HG03175 (cell line): Measurements from ENCODE around the gene RING1.
"Not testable (repeated sequence)": the region's sequence is repeated elsewhere in the genome, so short reads cannot be mapped to it uniquely, and the experiment has no call there.

Source experiments
- ATAC-seq: cut with Tn5 transposase; IDR thresholded peaks from one replicate; pipeline ENCODE4 v1.9.1; 2021; ENCODE audit warnings: mild to moderate bottlenecking, moderate library complexity; ENCODE audit not compliant: unreplicated experiment

Gene RING1

DNA sequence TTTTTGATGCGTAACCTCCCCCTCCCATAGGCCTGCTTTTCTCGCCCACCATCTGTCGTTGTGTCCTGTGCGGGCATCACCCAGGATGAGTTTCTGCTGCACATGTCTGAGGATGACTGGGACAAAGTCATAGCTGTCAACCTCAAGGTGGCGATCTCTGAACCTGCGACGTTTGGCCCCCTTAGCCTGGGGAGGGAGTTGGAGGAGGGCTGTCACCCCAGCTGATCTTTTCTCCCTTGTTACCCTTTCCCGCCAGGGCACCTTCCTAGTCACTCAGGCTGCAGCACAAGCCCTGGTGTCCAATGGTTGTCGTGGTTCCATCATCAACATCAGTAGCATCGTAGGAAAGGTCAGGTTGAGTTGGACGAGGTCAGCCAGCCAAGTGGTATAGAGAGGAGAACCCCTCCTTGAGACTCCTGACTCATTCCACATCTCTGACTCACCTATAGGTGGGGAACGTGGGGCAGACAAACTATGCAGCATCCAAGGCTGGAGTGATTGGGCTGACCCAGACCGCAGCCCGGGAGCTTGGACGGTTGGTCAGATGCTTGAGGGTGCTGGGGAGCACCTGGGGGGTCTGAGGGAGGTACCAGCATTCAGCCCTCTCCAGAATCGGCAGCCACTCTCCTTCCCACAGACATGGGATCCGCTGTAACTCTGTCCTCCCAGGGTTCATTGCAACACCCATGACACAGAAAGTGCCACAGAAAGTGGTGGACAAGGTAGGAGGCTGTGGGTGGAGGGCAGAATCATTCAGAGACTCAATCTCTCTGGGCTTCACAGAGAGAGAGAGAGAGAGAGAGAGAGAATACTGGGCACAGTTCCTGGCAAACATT, 2.9 kb upstream of the RING1 start:
- ATAC-seq, result no peak

DNA sequence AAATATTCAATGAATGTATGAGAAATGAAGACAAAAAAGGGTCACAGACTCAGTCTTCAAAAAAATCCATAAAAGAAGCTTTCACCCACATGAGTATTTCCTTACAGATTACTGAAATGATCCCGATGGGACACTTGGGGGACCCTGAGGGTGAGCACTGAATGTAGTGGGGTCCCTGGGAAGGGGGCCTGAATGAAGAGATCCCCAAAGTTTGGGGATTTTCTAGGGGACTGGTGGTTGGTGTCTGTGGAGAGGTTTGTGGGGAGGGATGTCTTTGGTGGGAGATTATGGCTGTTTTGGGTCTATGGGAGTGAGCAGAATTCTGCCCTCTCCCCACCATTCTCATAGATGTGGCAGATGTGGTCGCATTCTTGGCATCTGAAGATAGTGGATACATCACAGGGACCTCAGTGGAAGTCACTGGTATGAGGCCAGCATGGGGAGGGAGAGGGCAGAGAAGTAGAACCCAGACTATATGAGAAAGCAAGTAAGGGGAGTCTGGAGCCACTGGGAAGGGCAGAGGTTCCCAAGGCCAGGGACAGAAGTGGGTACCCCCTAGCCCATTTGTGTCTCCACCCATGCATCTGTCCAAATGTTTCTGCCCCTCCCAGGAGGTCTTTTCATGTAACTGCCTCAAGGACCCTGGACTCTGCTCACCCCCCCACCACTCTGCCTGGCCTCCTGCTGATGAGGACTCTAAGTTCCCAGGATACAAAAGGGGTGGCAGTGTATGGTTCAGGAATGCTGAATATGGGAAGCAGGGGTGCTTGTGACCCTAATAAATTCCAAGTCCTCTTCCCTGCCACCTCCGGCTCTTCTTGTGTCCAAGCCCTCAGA, 2.1 kb upstream of the RING1 start:
- ATAC-seq, result no peak

DNA sequence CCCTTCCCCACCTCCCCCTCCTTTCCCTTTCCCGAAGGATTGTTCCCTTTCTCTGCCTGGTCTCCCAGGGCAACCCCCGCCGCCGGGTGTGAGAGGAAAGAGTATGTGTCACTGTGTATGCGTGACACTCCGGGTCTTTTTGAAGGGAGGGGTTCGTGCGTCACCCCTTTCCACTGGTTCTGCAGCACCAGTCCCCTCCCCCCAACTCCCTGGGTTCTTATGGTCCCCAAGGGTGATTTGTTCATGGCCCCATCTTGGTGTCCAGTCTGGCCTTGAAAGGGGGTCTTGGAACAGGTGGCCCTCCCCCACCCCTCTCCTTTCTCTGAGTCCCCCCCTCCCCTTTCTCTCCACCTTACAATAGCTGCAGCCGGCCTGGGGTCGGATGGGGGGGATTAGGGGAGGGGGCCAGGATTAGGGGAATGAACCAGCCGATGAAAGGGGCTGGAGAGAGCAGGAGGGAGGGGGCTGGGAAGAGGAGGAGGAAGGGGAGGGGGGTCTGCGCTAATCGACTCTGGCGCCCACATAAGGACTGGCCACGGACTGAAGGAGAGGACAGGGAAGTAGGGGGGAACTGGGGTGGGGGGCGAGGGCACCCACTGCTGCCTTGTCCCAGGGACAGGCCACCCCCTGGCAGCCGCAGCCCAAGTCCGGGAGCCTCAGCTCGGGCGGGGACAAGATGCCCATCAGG, 1.3 kb upstream of the RING1 start:
- ATAC-seq, result no peak

DNA sequence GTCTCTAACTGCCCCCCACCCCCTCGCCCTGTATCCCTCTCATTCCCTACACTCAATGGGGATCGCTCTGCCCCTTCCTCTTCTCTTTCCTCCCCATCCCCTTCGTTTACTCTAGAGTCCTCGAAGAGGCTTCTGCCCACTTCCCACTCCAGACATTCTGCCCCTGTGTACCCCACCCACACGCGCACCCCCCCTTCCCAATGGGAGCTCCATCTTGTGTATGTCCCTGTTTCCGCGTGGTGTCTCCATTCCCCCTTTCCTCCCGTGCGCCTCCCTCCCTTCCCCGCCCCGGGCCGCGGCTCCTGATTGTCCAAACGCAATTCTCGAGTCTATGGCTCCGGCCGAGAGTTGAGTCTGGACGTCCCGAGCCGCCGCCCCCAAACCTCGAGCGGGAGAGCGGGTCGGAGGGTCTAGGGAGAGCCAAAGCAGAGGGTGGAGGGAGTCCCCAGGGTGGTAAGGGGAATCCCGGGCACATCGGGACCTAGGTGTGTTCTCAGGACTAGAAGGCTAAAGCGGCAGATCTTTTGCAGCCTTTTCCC, 679 bp upstream of the RING1 start:
- ATAC-seq, result no peak

DNA sequence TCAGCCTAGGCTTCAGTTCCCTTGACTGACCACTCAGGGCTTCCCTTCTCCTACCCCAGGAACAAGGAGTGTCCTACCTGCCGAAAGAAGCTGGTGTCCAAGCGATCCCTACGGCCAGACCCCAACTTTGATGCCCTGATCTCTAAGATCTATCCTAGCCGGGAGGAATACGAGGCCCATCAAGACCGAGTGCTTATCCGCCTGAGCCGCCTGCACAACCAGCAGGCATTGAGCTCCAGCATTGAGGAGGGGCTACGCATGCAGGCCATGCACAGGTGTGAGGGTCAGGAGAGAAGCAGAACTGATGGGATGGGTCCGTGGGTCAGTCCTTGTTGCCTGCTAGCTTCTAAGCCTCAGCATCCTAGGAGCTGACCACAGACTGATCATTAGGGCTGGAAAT, 1.6 kb downstream of the RING1 start:
- ATAC-seq, result no peak

DNA sequence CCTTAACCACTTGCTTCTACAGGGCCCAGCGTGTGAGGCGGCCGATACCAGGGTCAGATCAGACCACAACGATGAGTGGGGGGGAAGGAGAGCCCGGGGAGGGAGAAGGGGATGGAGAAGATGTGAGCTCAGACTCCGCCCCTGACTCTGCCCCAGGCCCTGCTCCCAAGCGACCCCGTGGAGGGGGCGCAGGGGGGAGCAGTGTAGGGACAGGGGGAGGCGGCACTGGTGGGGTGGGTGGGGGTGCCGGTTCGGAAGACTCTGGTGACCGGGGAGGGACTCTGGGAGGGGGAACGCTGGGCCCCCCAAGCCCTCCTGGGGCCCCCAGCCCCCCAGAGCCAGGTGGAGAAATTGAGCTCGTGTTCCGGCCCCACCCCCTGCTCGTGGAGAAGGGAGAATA, 2.8 kb downstream of the RING1 start:
- ATAC-seq, result no peak

DNA sequence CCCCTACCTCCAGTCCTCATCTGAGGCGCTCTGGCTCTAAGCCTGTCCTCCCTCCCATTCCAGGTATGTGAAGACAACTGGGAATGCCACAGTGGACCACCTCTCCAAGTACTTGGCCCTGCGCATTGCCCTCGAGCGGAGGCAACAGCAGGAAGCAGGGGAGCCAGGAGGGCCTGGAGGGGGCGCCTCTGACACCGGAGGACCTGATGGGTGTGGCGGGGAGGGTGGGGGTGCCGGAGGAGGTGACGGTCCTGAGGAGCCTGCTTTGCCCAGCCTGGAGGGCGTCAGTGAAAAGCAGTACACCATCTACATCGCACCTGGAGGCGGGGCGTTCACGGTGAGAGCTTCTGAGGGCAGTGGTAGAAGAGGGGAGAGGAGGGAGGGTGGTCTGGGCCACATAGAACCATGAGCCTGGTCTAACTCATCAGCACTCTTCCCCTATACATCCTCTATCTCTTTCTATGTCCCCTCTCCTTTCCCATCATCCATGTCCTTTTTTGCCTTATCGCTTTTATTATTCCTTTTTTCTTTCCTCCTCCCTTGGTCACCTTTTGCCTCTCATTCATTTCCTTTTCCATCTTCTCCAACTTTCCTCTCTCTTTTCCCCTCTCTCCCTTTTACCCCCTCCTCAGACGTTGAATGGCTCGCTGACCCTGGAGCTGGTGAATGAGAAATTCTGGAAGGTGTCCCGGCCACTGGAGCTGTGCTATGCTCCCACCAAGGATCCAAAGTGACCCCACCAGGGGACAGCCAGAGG, 3.5 kb downstream of the RING1 start:
- no peak for ATAC-seq

DNA sequence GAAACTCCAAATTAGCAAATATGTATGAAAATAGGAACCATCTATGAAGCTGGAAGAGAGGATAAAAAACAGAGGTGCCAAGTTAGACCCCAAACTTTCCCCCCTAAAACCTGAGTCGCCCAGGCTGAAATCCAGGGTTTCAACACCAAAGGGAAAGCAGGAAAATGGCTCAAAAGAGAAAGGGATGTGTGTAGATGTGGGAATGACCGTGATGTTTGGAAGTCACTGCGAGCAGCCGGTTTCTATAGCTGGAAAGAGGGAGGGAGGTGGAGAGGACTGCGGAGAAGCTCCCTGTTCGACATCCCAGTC, 4.5 kb downstream of the RING1 start:
- no peak for ATAC-seq

DNA sequence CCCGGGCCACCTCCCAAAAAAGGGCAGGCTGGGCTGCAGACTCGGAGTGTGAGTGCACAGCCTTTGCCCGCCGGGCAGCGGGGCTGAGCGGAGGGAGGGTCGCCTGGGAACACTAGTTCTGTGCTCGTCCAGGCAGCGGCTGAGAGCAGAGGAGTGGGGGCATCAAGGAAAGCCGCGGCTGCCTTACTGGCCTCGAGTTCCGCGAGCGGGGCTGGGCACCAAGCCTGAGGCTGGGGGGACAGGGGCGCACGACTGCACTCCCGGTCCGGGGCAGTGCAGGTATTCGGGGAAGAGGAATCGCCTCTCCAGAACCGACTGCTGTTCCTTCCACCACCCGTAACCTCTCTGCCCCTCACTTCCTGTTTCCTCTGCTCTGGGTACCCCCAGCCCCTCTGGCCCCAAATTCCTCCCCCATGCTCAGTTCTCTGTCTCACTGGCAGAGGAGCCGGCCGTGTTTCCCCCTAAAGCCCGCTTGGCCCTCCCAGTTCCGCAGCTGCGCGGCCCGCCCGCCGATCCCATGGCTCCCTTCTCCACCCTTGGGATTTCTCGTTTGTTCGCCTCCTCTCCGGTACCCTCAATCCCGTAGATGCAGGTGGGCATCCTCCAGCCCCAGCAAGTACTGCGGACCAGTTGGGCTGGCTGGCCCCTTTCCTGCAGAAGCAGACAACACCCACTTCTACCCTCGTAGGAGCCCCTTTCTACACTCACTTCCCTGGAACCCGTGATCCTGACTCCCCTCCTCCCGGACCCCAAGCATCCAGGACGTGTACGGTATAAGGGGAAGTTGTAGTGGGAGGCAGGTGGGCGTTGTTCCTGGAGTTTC, 5.1 kb downstream of the RING1 start:
- ATAC-seq, result no peak

DNA sequence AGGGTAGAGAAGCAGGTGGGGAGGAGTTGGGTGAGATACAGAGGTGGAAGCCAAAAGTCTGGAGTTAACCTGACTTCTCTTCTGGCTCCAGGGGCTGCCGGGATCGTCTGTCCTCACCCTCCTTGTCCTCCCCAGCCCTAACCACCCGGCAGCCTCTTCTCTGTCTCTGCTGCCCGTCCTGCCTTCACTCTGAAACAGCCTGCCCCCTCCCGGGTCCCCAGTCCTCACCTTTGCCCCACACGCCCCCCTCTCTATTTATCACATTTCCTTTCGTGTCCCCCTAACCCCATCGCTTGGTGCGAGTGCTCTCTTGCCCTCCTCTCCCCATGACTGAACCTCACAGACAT, 5.7 kb downstream of the RING1 start:
- ATAC-seq, result no peak

DNA sequence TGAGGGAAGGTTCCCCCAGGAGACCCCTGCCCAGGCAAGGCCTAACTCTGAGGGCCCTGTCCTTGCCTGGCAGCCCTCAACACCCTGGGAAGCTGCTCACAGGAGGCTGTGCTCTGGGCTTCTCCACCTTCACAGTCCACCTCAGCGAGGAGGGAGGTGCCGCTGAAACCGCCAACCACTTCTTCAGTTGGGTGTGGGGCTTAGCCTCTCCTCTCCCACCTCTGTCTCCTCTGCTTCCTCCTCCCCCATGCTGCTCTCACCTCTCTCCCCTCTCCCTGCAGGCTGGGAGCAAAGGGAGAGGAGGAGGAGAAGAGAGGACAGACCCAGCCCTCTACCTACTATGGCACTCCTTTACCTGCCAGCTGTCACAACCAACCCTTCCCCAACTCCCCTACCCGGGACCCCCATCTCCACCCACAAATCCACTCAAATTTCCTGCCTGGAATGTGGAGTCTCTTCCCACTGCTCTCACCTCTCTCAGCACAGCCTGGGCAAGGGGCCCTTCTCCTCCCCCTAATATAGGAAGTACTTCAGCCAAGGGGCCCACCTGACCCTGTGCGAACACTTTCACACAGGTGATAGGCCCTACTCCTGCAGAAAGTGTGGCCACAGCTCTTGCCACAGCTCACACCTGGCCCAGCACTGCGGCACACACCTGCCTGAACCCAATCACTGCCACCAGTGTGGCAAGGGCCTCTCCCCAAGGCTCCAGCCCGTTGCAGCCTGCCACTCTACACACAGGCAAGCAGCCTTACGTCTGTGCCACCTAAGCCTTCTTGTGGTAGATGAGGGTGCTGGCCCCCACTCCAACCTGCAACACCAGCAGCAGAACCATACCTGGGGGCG, 7.2 kb downstream of the RING1 start:
- no peak for ATAC-seq

DNA sequence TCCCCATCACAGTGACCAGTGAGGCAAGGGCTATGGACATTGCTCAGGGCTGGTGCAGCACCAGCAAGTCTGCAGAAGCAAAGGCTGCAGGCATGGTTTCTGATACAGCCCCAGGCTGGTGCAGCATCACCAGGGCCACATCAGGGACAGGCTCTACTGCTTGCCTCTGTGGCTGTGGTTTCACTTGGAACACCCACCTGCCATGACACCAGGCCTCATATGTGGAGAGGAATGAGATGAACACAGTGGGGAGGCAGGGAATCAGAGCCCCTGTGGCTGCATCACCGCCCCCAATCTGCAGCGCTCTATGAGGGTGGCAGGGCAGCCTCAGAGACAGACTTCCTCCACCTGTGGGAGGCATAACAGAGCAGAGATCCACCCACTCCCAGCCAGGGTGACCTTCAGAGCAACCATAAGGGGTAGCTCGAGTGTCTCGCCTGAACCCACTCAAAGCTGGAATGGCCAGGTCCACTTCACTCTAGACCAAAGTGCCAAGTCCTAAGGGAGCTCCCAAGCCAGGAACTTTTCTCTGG, 7.9 kb downstream of the RING1 start:
- no peak for ATAC-seq

DNA sequence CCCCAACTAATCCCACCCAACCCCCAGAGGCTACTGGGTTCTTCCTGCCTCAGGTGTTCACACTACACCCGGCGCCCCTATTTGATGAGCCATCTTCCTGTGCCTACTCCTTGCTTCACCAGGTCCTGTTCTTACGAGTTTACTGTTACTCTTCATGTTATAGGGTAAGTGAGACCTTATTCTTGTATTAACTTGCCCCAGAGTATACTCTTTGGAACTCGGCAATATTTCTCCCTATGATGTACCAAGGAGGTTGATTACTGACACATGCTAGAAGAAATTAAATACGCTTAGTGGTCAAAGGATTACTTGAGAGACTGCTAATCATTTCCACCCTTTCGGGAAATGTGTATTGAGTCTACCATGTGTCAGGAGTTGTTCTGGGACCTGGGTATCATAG, 8.9 kb downstream of the RING1 start:
- ATAC-seq, result no peak

DNA sequence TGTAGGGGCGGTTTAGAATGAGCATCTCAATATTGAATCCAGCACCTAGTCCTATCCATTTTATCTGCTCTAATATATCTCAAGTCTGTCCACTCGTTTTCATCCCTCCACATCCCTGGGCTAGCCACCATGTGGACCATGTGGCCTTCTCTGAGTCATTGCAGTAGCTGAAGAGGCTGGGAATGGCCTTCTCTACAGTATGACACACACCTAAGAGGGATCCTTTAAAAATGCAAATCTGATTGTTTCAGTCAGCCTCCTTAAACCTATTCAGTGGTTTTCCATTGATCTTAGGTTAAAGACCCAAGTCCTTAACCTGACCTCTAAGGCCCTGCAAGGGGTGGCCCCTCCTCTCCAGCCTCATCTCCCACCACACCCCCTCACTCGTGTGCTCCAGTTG, 9.4 kb downstream of the RING1 start:
- ATAC-seq, result no peak

DNA sequence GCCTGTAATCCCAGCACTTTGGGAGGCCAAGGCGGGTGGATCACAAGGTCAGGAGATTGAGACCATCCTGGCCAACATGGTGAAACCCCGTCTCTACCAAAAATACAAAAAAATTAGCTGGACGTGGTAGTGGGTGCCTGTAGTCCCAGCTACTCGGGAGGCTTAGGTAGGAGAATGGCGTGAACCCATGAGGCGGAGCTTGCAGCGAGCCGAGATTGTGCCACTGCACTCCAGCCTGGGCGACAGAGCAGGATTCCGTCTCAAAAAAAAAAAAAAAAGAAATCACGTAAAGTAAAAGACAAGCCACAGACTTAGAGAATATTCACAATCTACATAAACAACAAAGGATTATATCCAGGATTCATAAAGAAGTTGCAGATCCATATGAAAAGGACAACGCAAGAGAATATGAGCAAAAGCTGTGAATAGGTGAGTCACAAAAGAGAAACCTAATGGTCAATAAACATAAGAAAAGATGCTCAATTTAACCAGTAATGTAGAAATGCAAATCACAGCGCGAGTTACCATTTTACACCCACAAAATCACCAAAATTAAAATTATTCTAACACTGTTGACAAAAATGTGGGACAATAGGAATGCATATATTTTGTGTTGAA, 18.3 kb downstream of the RING1 start:
- ATAC-seq, result not testable (repeated sequence)

DNA sequence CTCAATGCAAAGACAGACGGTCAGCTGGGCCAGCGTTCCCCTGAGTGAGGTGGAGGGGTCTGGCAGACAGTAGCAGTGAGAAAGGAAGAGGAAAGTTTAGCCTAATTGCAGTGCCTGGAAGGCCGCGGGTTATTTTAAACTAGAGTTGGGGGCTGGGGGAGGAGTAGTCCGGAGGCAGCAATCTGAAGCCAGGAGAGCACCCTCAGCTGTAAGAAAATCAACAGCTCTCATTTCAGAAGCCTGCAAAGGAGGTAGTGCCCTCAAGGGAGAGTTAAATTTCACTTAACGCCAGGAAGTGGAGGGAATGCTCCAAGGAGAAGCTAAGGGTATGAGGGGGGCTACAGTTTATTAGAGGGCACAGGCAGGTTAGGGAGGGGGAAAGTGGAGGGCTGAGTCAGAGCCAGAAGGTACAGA, 26.9 kb downstream of the RING1 start:
- ATAC-seq, result no peak

DNA sequence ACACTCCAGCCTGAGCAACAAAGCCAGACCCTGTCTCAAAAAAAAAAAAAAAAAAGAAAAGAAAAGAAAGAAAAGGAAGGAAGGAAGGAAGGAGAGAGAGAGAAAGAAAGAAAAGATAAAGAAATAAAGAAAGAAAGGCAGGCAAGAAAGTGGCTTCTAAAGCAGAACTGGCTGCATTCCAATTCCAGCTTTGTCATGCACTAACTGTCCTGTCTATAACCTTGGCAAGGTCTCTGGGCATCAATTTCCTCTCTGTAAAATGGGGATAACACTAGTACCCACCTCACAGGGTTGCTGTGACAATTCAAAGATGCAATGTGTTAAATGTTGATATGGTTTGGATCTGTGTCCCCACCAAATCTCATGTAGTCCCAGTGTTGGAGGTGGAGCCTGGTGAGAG, 28.0 kb downstream of the RING1 start:
- no peak for ATAC-seq

DNA sequence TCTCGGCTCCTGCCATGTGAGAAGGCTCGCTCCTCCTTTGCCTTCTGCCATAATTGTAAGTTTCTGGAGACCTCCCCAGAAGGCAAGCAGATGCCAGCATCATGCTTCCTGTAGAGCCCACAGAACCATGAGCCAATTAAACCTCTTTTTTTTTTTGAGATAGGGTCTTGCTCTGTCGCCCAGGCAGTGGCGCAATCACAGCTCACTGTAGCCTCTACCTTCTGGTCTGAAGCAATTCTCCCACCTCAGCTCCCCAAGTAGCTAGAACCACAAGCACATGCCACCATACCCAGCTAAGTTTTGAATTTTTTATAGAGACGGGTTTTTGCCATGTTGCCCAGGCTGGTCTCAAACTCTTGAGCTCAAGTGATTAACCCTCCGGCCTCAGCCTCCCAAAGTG, 28.6 kb downstream of the RING1 start:
- no peak for ATAC-seq

DNA sequence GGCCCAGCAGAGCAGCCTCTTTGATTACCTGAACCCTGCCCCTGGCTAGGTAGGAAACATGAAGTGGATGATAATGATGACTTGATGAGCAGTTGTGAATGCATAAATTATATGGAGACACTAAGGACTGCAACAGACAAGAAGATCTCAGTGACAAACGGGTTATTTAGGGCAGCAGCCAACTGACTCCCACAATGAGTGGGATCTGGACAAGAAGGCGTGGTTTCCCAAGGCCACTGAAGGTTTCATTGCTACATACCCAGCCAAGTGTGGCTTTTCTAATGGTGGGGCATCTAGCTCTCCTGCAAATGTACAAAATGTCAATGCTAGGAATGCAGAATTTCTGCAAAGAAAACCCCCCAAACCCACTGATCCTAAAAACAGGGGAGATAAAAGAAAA, 29.4 kb downstream of the RING1 start:
- ATAC-seq, result no peak
